K562 (cell line): Measurements from ENCODE around the gene KDM4C. TPM values are rescaled to one million over a fixed set of nuclear protein-coding genes. Genes with fewer than 3 reads are reported as not detected.

Source experiments
- ATAC-seq: fragments of 200-7000 bp; cut with Tn5 transposase; 3 replicates; pipeline ENCODE4 v1.9.1; 2020; ENCODE audit warnings: moderate library complexity
- BruUV-seq: library from RNA; stranded (reverse); fragments of 400-500 nt; replicated peaks from 2 replicates; lab custom pipeline; 2021; lab: Mats Ljungman, UMichigan
- CTCF ChIA-PET: fragments of 300-600 bp; formaldehyde crosslinking; extraction: SDS; loops from one replicate; lab custom pipeline; 2021; ENCODE audit warnings: low intra/inter-chr PET ratio; lab: Yijun Ruan, JAX
- POLR2A ChIA-PET: fragments of 300-600, 350-650 bp; sonication (Branson Sonifier 250); formaldehyde crosslinking; extraction: SDS; loops from one replicate; lab custom pipeline; 2021; ENCODE audit warnings: antibody characterized with exemption, inconsistent platforms; lab: Yijun Ruan, JAX
- DNase-seq, 4 experiments: peaks; one replicate each; pipeline versions ENCODE4 v3.0.0 to v3.0.0-alpha.2; 2011 to 2018; ENCODE audit warnings: low spot score in 3 of 4, mixed read lengths in 3 of 4; ENCODE audit errors: extremely low read depth in 1 of 4
- FAIRE-seq: peaks from 2 replicates; lab custom pipeline; 2011; peaks lifted over from hg19 to GRCh38; lab: Jason Lieb, UNC
- H2AFZ ChIP-seq: 2 replicates; pipeline ENCODE4 v1.6.0; 2011; ENCODE audit warnings: low read depth, low read length, control low read depth, inconsistent platforms
- H3K27ac ChIP-seq: fragments of 200-600 bp; 3 replicates; pipeline ENCODE4 v1.8.0; 2011; ENCODE audit warnings: low read depth, mild to moderate bottlenecking, control low read depth, inconsistent platforms, low read length, moderate library complexity, mixed read lengths; ENCODE audit errors: extremely low read depth
- H3K27me3 ChIP-seq, 2 experiments: fragments of 300-600 bp in 1 of 2; 2 replicates in 1 of 2; 3 replicates in 1 of 2; pipeline versions ENCODE4 v1.6.0 to v1.8.0; 2011; ENCODE audit warnings: inconsistent platforms in 2 of 2, low read length in 2 of 2, mild to moderate bottlenecking in 1 of 2, mixed read lengths in 1 of 2, moderate library complexity in 1 of 2; ENCODE audit not compliant: control insufficient read depth in 2 of 2, insufficient read depth in 2 of 2
- H3K36me3 ChIP-seq: fragments of 300-600 bp; 3 replicates; pipeline ENCODE4 v1.8.0; 2011; ENCODE audit warnings: mild to moderate bottlenecking, low read length, inconsistent platforms; ENCODE audit not compliant: control insufficient read depth, insufficient read depth
- H3K4me1 ChIP-seq, 2 experiments: fragments of 200-600 bp in 1 of 2; replicated peaks in 1 of 2; 2 replicates in 1 of 2; 3 replicates in 1 of 2; pipeline versions ENCODE4 v1.5.1 to v1.8.0; 2011; ENCODE audit warnings: inconsistent platforms in 2 of 2, low read length in 2 of 2, mild to moderate bottlenecking in 1 of 2, mixed read lengths in 1 of 2, moderate library complexity in 1 of 2; ENCODE audit not compliant: control insufficient read depth in 2 of 2, insufficient read depth in 2 of 2
- H3K4me2 ChIP-seq: 2 replicates; pipeline ENCODE4 v1.6.1; 2011; ENCODE audit warnings: low read length, control low read depth, inconsistent platforms, mixed read lengths; ENCODE audit not compliant: insufficient read depth
- H3K4me3 ChIP-seq: fragments of 200-600 bp; sonication (generic), shearing (Covaris generic); 2 replicates; pipeline ENCODE4 v1.5.1; 2016; ENCODE audit warnings: control low read depth, inconsistent platforms
- H3K79me2 ChIP-seq: fragments of 200-600 bp; 3 replicates; pipeline ENCODE4 v1.8.0; 2011; ENCODE audit warnings: low read length, inconsistent platforms; ENCODE audit not compliant: control insufficient read depth, insufficient read depth
- H3K9ac ChIP-seq, 2 experiments: 2 replicates each; pipeline versions ENCODE4 v1.6.0 to v1.6.1; 2011; ENCODE audit warnings: low read depth in 2 of 2, low read length in 2 of 2, control low read depth in 1 of 2, inconsistent platforms in 1 of 2, mild to moderate bottlenecking in 1 of 2, mixed read lengths in 1 of 2; ENCODE audit not compliant: insufficient read depth in 1 of 2
- H3K9me1 ChIP-seq: one replicate; pipeline ENCODE4 v1.6.0; 2011; ENCODE audit warnings: inconsistent platforms, mild to moderate bottlenecking, low read length, moderate library complexity; ENCODE audit not compliant: control insufficient read depth, insufficient read depth
- H3K9me3 ChIP-seq: replicated peaks from 2 replicates; pipeline ENCODE4 v1.5.1; 2011; ENCODE audit warnings: low read depth, low read length, inconsistent platforms; ENCODE audit not compliant: control insufficient read depth, insufficient read depth
- H4K20me1 ChIP-seq: replicated peaks from 2 replicates; pipeline ENCODE4 v1.6.1; 2011; ENCODE audit warnings: low read length, inconsistent platforms, mixed read lengths; ENCODE audit not compliant: control insufficient read depth, insufficient read depth
- BACH1 ChIP-seq: fragments of 200-800 bp; sonication (Bioruptor generic); IDR thresholded peaks from 2 replicates; pipeline ENCODE4 v1.6.1; 2016; ENCODE audit warnings: missing genetic modification characterization, missing compliant biosample characterization
- BHLHE40 ChIP-seq: IDR thresholded peaks from 2 replicates; pipeline ENCODE4 v1.6.1; 2011; ENCODE audit warnings: low read length, improper control_type of control experiment
- GATAD2A ChIP-seq: fragments of 450-650 bp; IDR thresholded peaks from 2 replicates; pipeline ENCODE4 v1.6.1; 2017
- GATAD2B ChIP-seq: fragments of 450-650 bp; IDR thresholded peaks from 2 replicates; pipeline ENCODE4 v1.6.1; 2017; ENCODE audit warnings: mild to moderate bottlenecking, borderline replicate concordance
- HDAC1 ChIP-seq, 2 experiments: fragments of 450-650 bp; IDR thresholded peaks; 2 replicates each; pipeline ENCODE4 v1.6.1; 2016 to 2017; ENCODE audit warnings: inconsistent platforms in 1 of 2, mild to moderate bottlenecking in 1 of 2, moderate library complexity in 1 of 2
- HDAC8 ChIP-seq: fragments of 450-650 bp; IDR thresholded peaks from 2 replicates; pipeline ENCODE4 v1.6.1; 2016; ENCODE audit warnings: mild to moderate bottlenecking, missing genetic modification characterization, moderate library complexity, missing compliant biosample characterization
- HIVEP1 ChIP-seq: fragments of 250-450 bp; sonication (Bioruptor Pico); IDR thresholded peaks from 2 replicates; pipeline ENCODE4 v1.4.0; 2020; ENCODE audit warnings: mild to moderate bottlenecking
- HOXB6 ChIP-seq: fragments of 250-450 bp; sonication (Bioruptor Pico); IDR thresholded peaks from 2 replicates; pipeline ENCODE4 v1.5.1; 2022; ENCODE audit warnings: mild to moderate bottlenecking, borderline replicate concordance
- MAFF ChIP-seq: IDR thresholded peaks from 2 replicates; pipeline ENCODE4 v1.6.1; 2012; ENCODE audit warnings: low read length, improper control_type of control experiment
- PHF21A ChIP-seq: fragments of 450-650 bp; IDR thresholded peaks from 2 replicates; pipeline ENCODE4 v1.6.1; 2017; ENCODE audit warnings: low read depth, borderline replicate concordance
- PTTG1 ChIP-seq: fragments of 450-650 bp; IDR thresholded peaks from 2 replicates; pipeline ENCODE4 v1.6.1; 2016; ENCODE audit warnings: low read depth, mild to moderate bottlenecking, missing genetic modification characterization, missing compliant biosample characterization
- SRSF9 ChIP-seq: fragments of 200-400 bp; formaldehyde crosslinking; IDR thresholded peaks from 2 replicates; pipeline ENCODE4 v1.6.1; 2017; ENCODE audit warnings: low read depth, low read length, borderline replicate concordance
- ZBTB9 ChIP-seq: fragments of 450-650 bp; formaldehyde crosslinking; IDR thresholded peaks from 2 replicates; pipeline ENCODE4 v1.4.0; 2020; ENCODE audit warnings: mild to moderate bottlenecking, moderate library complexity
- ZNF274 ChIP-seq: IDR thresholded peaks from 2 replicates; pipeline ENCODE4 v1.6.1; 2011; ENCODE audit warnings: low read depth, mild to moderate bottlenecking, low read length, moderate library complexity, borderline replicate concordance
- ZNF318 ChIP-seq, 2 experiments: fragments of 450-650 bp; IDR thresholded peaks; 2 replicates each; pipeline ENCODE4 v1.6.1; 2016; ENCODE audit warnings: mild to moderate bottlenecking in 2 of 2, borderline replicate concordance in 1 of 2, low read depth in 1 of 2, moderate library complexity in 1 of 2
- WGBS: fragments of 100-300 bp; shearing (Covaris generic); methylation state at CpG from one replicate; pipeline ENCODE4 v1.1.6; 2016; ENCODE audit warnings: low coverage, mixed read lengths; ENCODE audit not compliant: insufficient coverage; ENCODE audit errors: missing lambda C conversion rate; 5-methylcytosine and 5-hydroxymethylcytosine counted together
- in situ Hi-C: fragments of 300-500 bp; cut with MboI; formaldehyde crosslinking; loops from 4 replicates; pipeline ENCODE4 v1.15.0; 2018; ENCODE audit warnings: inconsistent platforms, mixed read lengths
- intact Hi-C: fragments of 100-400 bp; cut with micrococcal nuclease; formaldehyde crosslinking; loops from 2 replicates; pipeline ENCODE4 v1.14.2; 2022
- polyA plus RNA-seq, 8 experiments: library from polyadenylated mRNA; depleted of rRNA in 4 of 8; stranded (reverse) in 5 of 8; unstranded in 3 of 8; fragments of >200 nt; fragmentation: Nextera tagmentation in 2 of 8; fragmentation: Illumina TruSeq in 1 of 8; extraction: Ambion mirVana in 2 of 8; extraction: Trizol in 1 of 8; gene quantifications; 2 replicates each; pipeline versions ENCODE4 v1.2.1 to v1.2.3, GENCODE V29; 2011 to 2014; ENCODE audit warnings: inconsistent platforms in 1 of 8, missing spikeins in 1 of 8
- total RNA-seq, 7 experiments: library from RNA; depleted of rRNA in 6 of 7; stranded (reverse); fragments of >200 nt in 6 of 7; fragmentation: Illumina TruSeq in 2 of 7; extraction: Trizol in 2 of 7; gene quantifications; 2 replicates each; pipeline versions ENCODE4 v1.2.1 to v1.2.3, GENCODE V29; 2011 to 2021; ENCODE audit warnings: low replicate concordance in 1 of 7

The KDM4C gene
- total and polyA plus RNA-seq, 9 of the 15 experiments (the other 6 are each of a cell fraction or from before 2014, with no cell fraction given) = 5.4 to 17.0 (median 12.6) TPM

GRCh38 chr9:7088611-7089010, 330.8 kb downstream of the KDM4C start:
- Histone ChIP-seq H3K4me1 (no peaks in the 10 kb centered on the region; a peak in 1 of 5 replicates), H3K27ac (no peak overlapping the region), H3K4me3 (no peak overlapping the region), H3K9me1 (no peaks in the 10 kb centered on the region), H3K36me3 (0 out of 3 replicates have a peak, but pooled peaks cover 3% of the 10 kb centered on the region), H4K20me1 (no peaks in the 10 kb centered on the region), H3K4me2 (no peak overlapping the region), H3K27me3 (no peaks in the 10 kb centered on the region), H3K9ac (no peak overlapping the region), H3K79me2 (no peaks in the 10 kb centered on the region), H2AFZ (no peak overlapping the region), H3K9me3 (no peaks in the 10 kb centered on the region)
- in situ Hi-C loops (no loop called here), intact Hi-C loops (no loop called here)
- no TSS peak for BruUV-seq
- ATAC-seq = no peak
- CTCF ChIA-PET = no interaction called here
- FAIRE-seq = no peak
- POLR2A ChIA-PET = no interaction called here
- no peak for DNase-seq
- 93% methylated on average over 3 of the region's 3 CpGs for WGBS
- no peak for TF ChIP-seq SRSF9
- TF ChIP-seq HIVEP1 (CRISPR knock-in tag) = no peak
- no peak for TF ChIP-seq HDAC8 (tag)
- TF ChIP-seq BACH1 (tag) = no peak
- no peak for TF ChIP-seq ZBTB9 (CRISPR knock-in tag)
- no peak for TF ChIP-seq HDAC1 (IDR thresholded peaks at IDR 0.05)
- TF ChIP-seq BHLHE40 = no peak
- TF ChIP-seq GATAD2A = no peak
- no peak for TF ChIP-seq HOXB6 (CRISPR knock-in tag)
- TF ChIP-seq PTTG1 (tag) = no peak
- TF ChIP-seq PHF21A = no peak
- no peak for TF ChIP-seq ZNF274
- TF ChIP-seq MAFF = no peak
- no peak for TF ChIP-seq GATAD2B
- TF ChIP-seq ZNF318 (IDR thresholded peaks at IDR 0.05; ENCODE audit: borderline replicate concordance in 1 of 2, low read depth in 1 of 2) = no peak
